NCI-H524 treated with DMSO at 0.1 percent for 48 hours (cell line): ENCODE measurements around the gene DENND1A.

ENCODE experiments used
- DNase-seq: peaks from one replicate; lab custom pipeline; 2025; lab: John Stamatoyannopoulos, UW

DENND1A gene

DNA sequence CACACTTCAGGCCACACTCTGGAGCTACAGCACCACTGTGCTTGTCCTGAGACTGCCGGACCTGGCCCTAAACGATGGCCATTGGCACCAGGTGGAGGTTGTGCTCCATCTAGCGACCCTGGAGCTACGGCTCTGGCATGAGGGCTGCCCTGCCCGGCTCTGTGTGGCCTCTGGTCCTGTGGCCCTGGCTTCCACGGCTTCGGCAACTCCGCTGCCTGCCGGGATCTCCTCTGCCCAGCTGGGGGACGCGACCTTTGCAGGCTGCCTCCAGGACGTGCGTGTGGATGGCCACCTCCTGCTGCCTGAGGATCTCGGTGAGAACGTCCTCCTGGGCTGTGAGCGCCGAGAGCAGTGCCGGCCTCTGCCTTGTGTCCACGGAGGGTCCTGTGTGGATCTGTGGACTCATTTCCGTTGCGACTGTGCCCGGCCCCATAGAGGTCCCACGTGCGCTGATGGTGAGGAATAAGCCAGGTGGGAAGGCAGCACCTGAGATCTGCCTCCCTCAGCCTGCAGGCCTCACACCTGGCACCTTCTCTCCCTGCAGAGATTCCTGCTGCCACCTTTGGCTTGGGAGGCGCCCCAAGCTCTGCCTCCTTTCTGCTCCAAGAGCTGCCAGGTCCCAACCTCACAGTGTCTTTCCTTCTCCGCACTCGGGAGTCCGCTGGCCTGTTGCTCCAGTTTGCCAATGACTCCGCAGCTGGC, 559.2 kb downstream of the DENND1A start:
- no peak for DNase-seq

- no peak for DNase-seq
Observed at GRCh38 chr9:123370108-123370507, 559.8 kb downstream of the DENND1A start.

- no peak for DNase-seq
Observed at GRCh38 chr9:123369296-123369695, 560.6 kb downstream of the DENND1A start.

DNA sequence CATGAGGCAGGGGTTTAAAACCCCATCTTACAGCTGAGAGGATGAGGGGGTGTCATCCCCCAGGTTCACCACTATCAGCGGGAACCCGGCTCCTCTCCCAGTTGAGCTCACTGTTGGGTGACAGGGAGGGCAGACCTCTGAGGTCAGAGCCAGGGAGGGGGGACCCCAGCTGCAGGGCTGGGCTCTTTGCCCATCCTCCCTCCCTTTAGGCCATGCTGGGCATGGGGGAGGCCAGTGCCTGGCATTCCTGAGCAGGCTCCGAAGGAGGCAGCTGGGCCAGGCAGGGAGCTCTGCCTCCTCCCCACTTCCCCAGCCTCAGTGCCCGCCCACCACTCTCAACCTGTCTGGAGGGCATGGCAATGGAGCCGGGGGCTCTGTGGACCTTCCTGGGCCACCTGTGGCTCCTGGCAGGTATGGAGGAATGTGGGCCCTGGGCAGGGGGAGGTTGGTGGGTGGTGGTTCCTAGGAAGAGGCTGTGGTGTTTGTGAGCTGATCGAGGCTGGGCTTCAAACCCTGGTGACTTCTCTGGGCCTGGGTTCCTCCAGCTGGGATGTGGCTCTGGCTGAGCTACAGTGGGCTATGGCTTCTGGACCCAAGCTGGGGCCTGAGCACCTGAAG, 561.3 kb downstream of the DENND1A start:
- no peak for DNase-seq

- no peak for DNase-seq
Observed at GRCh38 chr9:123368023-123368422, 561.9 kb downstream of the DENND1A start.

GRCh38 chr9:123365881-123366528, 563.9 kb downstream of the DENND1A start:
- DNase-seq = no peak

GRCh38 chr9:123365287-123365880, 564.5 kb downstream of the DENND1A start:
- DNase-seq = no peak

- DNase-seq = no peak
Observed at GRCh38 chr9:123364241-123364824, 565.6 kb downstream of the DENND1A start.

DNA sequence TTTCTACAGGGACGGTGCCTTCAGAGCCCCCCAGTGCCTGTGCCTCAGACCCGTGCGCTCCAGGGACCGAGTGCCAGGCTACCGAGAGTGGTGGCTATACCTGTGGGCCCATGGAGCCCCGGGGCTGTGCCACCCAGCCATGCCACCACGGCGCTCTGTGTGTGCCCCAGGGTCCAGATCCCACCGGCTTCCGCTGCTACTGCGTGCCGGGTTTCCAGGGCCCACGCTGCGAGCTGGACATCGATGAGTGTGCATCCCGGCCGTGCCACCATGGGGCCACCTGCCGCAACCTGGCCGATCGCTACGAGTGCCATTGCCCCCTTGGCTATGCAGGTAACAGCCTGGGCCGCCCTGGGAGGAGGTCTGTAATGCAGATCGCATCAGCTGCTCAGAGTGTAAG, 567.1 kb downstream of the DENND1A start:
- DNase-seq = no peak

DNA sequence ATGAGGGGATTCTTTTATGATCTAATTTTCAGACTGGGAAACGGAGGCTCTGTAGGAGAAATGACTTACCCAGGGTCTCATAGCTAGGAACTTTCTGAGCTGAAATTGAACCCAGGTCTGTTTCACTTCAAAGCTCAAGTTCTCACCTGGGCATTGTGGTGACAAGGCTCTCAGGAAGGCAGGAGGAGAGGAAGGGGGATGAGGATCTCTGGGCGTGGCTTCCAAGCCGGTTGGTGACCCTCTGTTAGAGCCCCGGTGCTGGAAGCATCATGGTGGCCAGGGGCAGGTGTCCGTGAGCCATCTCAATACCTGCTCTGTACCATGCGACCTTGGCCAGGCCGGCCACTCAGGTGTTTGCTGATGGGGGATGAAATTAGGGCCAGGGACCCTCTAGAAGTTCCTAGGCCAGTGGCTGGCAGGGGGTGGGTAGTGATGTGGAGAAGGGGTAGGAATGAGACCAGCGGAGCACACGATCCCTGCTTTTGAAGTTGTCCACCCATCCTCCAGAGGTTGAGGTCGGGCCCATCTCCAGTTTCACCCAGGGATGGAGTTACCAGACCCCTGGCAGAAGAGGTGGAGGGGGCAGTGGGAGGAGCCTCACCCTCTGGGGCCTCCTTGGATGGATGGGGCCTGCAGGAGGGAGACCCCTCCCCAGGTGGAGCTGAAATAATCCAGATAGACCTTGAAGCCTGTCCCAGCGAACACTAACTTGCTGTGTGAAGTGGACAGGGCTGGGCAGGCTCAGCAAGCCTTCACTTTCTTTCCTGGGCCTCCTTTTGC, 568.0 kb downstream of the DENND1A start:
- DNase-seq = no peak

GRCh38 chr9:123361086-123361730, 568.7 kb downstream of the DENND1A start:
- DNase-seq = no peak

GRCh38 chr9:123360161-123361085, 569.5 kb downstream of the DENND1A start:
- peak; percentile 57 for DNase-seq

DNA sequence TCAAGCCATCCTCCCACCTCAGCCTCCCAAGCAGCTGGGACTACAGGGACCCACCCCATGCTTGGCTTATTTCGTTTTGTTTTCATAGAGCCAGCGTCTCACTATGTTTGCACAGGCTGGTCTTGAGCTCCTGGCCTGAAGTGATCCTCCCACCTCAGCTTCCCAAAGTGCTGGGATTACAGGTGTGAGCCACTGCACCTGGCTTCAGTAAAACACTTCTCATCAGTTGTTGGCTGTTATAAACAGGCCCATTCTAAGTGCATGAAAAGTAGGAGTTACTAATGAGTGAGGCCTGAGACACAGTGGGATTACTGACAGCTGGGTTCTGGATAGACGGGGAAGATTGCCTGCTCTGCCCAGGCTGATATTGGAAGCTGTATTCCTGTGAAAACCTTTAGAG, 570.4 kb downstream of the DENND1A start:
- DNase-seq = no peak

DNA sequence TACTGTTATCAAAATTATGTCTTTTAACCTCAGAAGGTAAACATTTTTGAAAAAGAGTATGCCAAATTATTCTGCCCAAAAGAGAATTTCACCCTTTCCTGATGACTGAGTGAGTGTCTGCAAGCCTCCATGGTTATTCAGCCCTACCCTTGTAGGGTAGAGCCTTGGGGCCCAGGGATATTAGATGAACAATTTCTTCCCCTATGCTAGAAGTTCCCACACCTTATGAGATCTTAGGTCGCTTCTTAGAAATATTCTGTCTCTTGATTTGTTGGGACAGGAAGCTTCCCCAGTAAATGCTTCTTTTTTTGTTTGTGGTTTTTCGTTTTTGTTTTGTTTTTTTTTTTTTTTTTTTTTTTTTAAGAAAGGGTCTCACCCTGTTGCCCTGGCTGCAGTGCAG, 570.8 kb downstream of the DENND1A start:
- DNase-seq = no peak

- DNase-seq = no peak
Observed at GRCh38 chr9:123358181-123358905, 571.6 kb downstream of the DENND1A start.

DNA sequence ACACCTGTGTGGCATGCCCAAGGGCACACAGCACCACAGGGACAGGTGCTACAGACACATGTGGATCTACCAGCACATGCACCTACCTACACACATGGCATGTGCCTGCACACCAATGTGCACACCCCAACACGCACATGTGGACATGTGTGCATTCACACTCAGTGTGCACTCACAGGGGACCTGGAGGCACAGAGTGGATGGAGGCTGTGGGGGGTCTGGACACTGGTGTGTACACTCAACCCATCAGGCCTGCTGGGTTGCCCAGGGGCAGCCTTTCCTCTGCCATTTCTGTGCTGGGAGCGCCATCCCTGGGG, 572.2 kb downstream of the DENND1A start:
- no peak for DNase-seq

DNA sequence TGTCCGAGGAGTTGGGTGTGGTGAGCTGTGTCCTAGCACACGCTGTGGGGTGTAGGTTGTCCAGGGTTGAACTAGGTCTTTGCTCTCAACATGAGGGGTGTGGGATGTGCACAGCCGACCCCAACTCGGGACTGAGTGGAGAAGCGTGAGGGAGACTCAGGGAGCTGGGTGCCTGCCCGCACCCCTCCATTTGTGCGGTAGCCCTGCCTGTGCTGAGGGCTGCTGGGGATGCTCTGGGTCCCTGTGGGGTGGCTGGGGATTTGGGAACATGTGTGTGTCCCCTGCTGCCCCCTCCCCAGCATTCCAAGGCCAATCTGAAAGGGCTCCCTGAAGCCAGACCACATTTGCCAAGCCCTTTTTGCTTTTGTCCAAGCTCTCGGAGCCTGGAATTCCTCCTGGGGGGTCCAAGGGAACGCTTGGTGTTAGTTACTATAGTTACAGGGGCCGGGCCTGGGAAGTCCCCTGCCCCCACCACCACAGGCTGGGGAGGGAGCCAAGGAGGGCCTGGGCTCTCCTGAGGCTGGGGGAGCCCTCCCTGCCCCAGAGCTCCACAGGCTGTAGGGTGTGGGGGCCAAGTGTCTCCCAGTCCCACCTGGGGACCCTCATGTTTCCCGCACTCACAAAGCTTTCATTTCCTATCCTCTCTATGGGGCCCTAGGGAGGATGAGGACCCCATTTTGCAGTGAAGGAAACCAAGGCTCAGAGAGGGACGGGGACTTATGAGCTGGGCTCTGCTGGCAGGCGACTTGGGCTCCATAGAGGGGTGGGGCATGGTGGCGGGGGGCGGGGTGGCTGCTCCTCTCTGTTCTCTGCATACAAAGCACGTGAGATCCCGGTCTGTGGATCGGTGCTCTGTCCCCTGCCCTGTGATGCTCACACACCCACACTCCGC, 572.8 kb downstream of the DENND1A start:
- DNase-seq = no peak

DNA sequence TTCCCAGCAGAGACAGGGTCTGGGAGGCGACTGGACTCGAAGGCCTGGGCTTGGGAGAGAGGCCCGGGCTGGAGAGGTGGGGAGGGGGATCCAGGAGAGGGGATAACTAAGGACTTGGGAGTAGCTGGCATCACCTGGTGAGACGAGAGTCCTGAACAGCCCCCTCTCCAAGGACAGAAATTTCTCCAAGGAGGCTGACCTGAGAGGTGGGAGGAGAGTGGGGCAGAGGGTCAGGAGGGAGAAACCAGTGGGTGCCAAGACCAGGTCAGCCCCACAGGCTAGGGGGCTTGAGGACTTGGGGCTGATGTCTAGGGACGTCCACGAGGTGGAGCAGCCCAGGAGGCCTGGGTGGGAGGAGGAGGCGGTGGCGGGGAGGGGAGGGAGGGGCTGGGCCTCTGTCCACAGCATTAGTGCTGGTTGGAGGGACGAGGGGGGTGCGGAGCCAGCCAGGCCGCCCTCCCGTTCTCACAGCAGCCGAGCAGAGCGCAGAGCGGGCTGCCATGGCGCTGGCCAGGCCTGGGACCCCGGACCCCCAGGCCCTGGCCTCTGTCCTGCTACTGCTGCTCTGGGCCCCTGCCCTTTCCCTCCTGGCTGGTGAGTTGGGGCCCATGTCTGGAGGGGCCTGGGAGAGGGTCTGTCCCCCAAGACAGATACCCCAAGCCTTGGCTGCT, 574.0 kb downstream of the DENND1A start, which contains the start of gene CRB2:
Gene CRB2 (plus strand): TSS at position 437 of the 671 bp plus-strand sequence. CDS start 64 bp downstream, at position 501.
- peak; percentile 19 for DNase-seq
